GM12878 (cell line): ENCODE results near the gene TAF3. TPM values are rescaled to one million over a fixed set of nuclear protein-coding genes. Genes with fewer than 3 reads are reported as not detected.
A peak's percentile ranks its signal among the peaks of the same experiment; 100 is the strongest.

Experiments
- BCLAF1 ChIP-seq: fragments of 450-650 bp; IDR thresholded peaks from 2 replicates; pipeline ENCODE4 v1.6.1; 2017; ENCODE audit warnings: antibody characterized with exemption, mild to moderate bottlenecking, moderate library complexity
- CBFB ChIP-seq: IDR thresholded peaks from 2 replicates; pipeline ENCODE4 v1.6.1; 2016; ENCODE audit warnings: antibody characterized with exemption, low read depth
- E2F4 ChIP-seq: IDR thresholded peaks from 2 replicates; pipeline ENCODE4 v1.6.1; 2012; ENCODE audit warnings: low read depth, low read length, improper control_type of control experiment
- FOXM1 ChIP-seq: IDR thresholded peaks from 2 replicates; pipeline ENCODE4 v1.6.1; 2012; ENCODE audit warnings: low read depth, mild to moderate bottlenecking, inconsistent platforms, low read length, moderate library complexity
- HCFC1 ChIP-seq: fragments of 150-350 bp; IDR thresholded peaks from 2 replicates; pipeline ENCODE4 v1.6.1; 2014; ENCODE audit warnings: low read length
- JUNB ChIP-seq: IDR thresholded peaks from 2 replicates; pipeline ENCODE4 v1.6.1; 2016; ENCODE audit warnings: antibody characterized with exemption, mild to moderate bottlenecking
- KLF5 ChIP-seq: fragments of 450-650 bp; IDR thresholded peaks from 2 replicates; pipeline ENCODE4 v1.6.1; 2014; ENCODE audit warnings: mild to moderate bottlenecking; ENCODE audit not compliant: partially characterized antibody
- MEF2B ChIP-seq: fragments of 450-650 bp; IDR thresholded peaks from 2 replicates; pipeline ENCODE4 v1.6.1; 2018; ENCODE audit warnings: mild to moderate bottlenecking, moderate library complexity; ENCODE audit not compliant: partially characterized antibody, poor library complexity, severe bottlenecking
- MTA2 ChIP-seq: fragments of 450-650 bp; IDR thresholded peaks from 2 replicates; pipeline ENCODE4 v1.6.1; 2016; ENCODE audit warnings: low read depth, mild to moderate bottlenecking, moderate library complexity
- MXI1 ChIP-seq: fragments of 150-350 bp; IDR thresholded peaks from 2 replicates; pipeline ENCODE4 v1.6.1; 2011; ENCODE audit warnings: low read depth, mild to moderate bottlenecking, inconsistent platforms, low read length, improper control_type of control experiment
- NKRF ChIP-seq: fragments of 450-650 bp; conservative IDR thresholded peaks from 2 replicates; pipeline ENCODE4 v1.6.1; 2017; ENCODE audit warnings: mild to moderate bottlenecking, moderate library complexity
- POLR2AphosphoS2 ChIP-seq: IDR thresholded peaks from 2 replicates; pipeline ENCODE4 v1.6.1; 2011; ENCODE audit warnings: low read depth, mild to moderate bottlenecking, low read length, improper control_type of control experiment, moderate library complexity
- PRDM15 ChIP-seq: fragments of 450-650 bp; formaldehyde crosslinking; IDR thresholded peaks from 2 replicates; pipeline ENCODE4 v1.4.0; 2020; ENCODE audit warnings: mild to moderate bottlenecking, moderate library complexity
- SKIL ChIP-seq: fragments of 450-650 bp; IDR thresholded peaks from 2 replicates; pipeline ENCODE4 v1.6.1; 2017; ENCODE audit warnings: mild to moderate bottlenecking, low read depth, inconsistent platforms; ENCODE audit not compliant: poor library complexity, severe bottlenecking
- SMAD1 ChIP-seq: fragments of 450-650 bp; IDR thresholded peaks from 2 replicates; pipeline ENCODE4 v1.6.1; 2018; ENCODE audit warnings: mild to moderate bottlenecking, low read depth; ENCODE audit not compliant: partially characterized antibody
- SMAD5 ChIP-seq: IDR thresholded peaks from 2 replicates; pipeline ENCODE4 v1.6.1; 2016; ENCODE audit warnings: antibody characterized with exemption, low read depth
- SP1 ChIP-seq: IDR thresholded peaks from one replicate; pipeline ENCODE4 v1.6.1; 2011; ENCODE audit warnings: low read depth, low read length
- TCF7 ChIP-seq: IDR thresholded peaks from 2 replicates; pipeline ENCODE4 v1.6.1; 2014; ENCODE audit warnings: antibody characterized with exemption, borderline replicate concordance
- ZNF384 ChIP-seq: IDR thresholded peaks from 2 replicates; pipeline ENCODE4 v1.6.1; 2012; ENCODE audit warnings: low read depth, mild to moderate bottlenecking, low read length, improper control_type of control experiment, borderline replicate concordance
- ZNF622 ChIP-seq: fragments of 450-650 bp; IDR thresholded peaks from 2 replicates; pipeline ENCODE4 v1.6.1; 2017; ENCODE audit warnings: mild to moderate bottlenecking, inconsistent platforms
- polyA plus RNA-seq, 11 experiments: library from polyadenylated mRNA; depleted of rRNA in 4 of 11; unstranded in 6 of 11; stranded (reverse) in 5 of 11; fragments of >200 nt; fragmentation: Nextera tagmentation in 4 of 11; fragmentation: Illumina TruSeq in 1 of 11; extraction: Ambion mirVana in 4 of 11; extraction: Trizol in 1 of 11; gene quantifications; 1 replicate in 1 of 11; 2 replicates in 10 of 11; pipeline versions ENCODE4 v1.2.1 to v1.2.3, GENCODE V29; 2011 to 2016; ENCODE audit warnings: inconsistent platforms in 2 of 11, missing spikeins in 2 of 11, low read depth in 1 of 11
- total RNA-seq, 4 experiments: library from RNA; depleted of rRNA in 3 of 4; stranded (reverse); fragments of >200 nt in 3 of 4; fragmentation: Illumina TruSeq in 1 of 4; extraction: Trizol in 1 of 4; gene quantifications; 2 replicates each; pipeline versions ENCODE4 v1.2.1 to v1.2.3, GENCODE V29; 2013 to 2021

Gene TAF3
- total and polyA plus RNA-seq, 10 of the 15 experiments (the other 5 are each of a cell fraction or from before 2014, with no cell fraction given): 2.0 to 10.1 (median 3.7) TPM

- TF ChIP-seq NKRF (no peak; the same call in 1 of the 2 replicates), TCF7 (no peak), PRDM15 (no peak), ZNF622 (no peak), JUNB (no peak), BCLAF1 (no peak), KLF5 (no peak), MTA2 (0 out of 2 replicates have a peak, but pooled peaks have one; percentile 44), SKIL (no peak), MXI1 (no peak; the same call in 1 of the 2 replicates), MEF2B (no peak), SP1 (no peak), ZNF384 (no peak), FOXM1 (peak; percentile 14; the same call in 1 of the 2 replicates), SMAD5 (no peak), SMAD1 (no peak), E2F4 (no peak), CBFB (peak; percentile 13; the same call in 1 of the 2 replicates), POLR2AphosphoS2 (no peak), HCFC1 (no peak)
Measured at GRCh38 chr10:8060704-8061121, 242.4 kb downstream of the TAF3 start (continued).
